ENCODE data around the gene FAM222B. TPM values are rescaled to one million over a fixed set of nuclear protein-coding genes. Genes with fewer than 3 reads are reported as not detected.
"Not testable (repeated sequence)": the region's sequence is repeated elsewhere in the genome, so short reads cannot be mapped to it uniquely, and the experiment has no call there.

The FAM222B gene
- total RNA-seq, 2 donors from 2014 or later = 15.1 to 24.9 TPM

GRCh38 chr17:28877150-28877711, 34.6 kb upstream of the FAM222B start:
- not testable (repeated sequence) for H3K9me3 Mint-ChIP-seq; DNase-seq (ENCODE audit: low spot score in 2 of 2); ATAC-seq; H3K36me3 Mint-ChIP-seq
- H3K27ac Mint-ChIP-seq = peak overlapping the region in 1 of 2 donors; percentile 62

- H3K27ac Mint-ChIP-seq = peak overlapping the region; percentile 46 to 58
- H3K9me3 Mint-ChIP-seq = no peaks in the 10 kb centered on the region
- H3K36me3 Mint-ChIP-seq = peaks cover 0 to 7% of the 10 kb centered on the region in 2 donors
- ATAC-seq = peak; percentile 58 to 71
- DNase-seq (ENCODE audit: low spot score in 2 of 2) = peak in 1 of 2 donors; percentile 27
Measured at GRCh38 chr17:28875848-28876550, 33.4 kb upstream of the FAM222B start.

GRCh38 chr17:28874750-28875149, 32.2 kb upstream of the FAM222B start:
- no peaks in the 10 kb centered on the region for H3K9me3 Mint-ChIP-seq
- no peak overlapping the region for H3K27ac Mint-ChIP-seq
- ATAC-seq (no peak), DNase-seq (ENCODE audit: low spot score in 2 of 2) (no peak)
- peaks cover 0 to under 1% of the 10 kb centered on the region in 2 donors for H3K36me3 Mint-ChIP-seq

GRCh38 chr17:28873839-28874238, 31.2 kb upstream of the FAM222B start:
- ATAC-seq (no peak), DNase-seq (ENCODE audit: low spot score in 2 of 2) (no peak)
- H3K27ac Mint-ChIP-seq = no peak overlapping the region
- H3K36me3 Mint-ChIP-seq = no peaks in the 10 kb centered on the region
- no peaks in the 10 kb centered on the region for H3K9me3 Mint-ChIP-seq

GRCh38 chr17:28871056-28871579, 28.5 kb upstream of the FAM222B start:
- H3K27ac Mint-ChIP-seq = peak overlapping the region; percentile 82 to 89
- DNase-seq (ENCODE audit: low spot score in 2 of 2) (peak in 1 of 2 donors; percentile 46), ATAC-seq (peak; percentile 82 to 92)
- H3K36me3 Mint-ChIP-seq = no peaks in the 10 kb centered on the region
- no peaks in the 10 kb centered on the region for H3K9me3 Mint-ChIP-seq

- Mint-ChIP-seq H3K36me3 (no peaks in the 10 kb centered on the region), H3K9me3 (no peaks in the 10 kb centered on the region), H3K27ac (peak overlapping the region in 1 of 2 donors; percentile 8)
- DNase-seq (ENCODE audit: low spot score in 2 of 2) = no peak
- ATAC-seq = no peak
Measured at GRCh38 chr17:28867276-28867675, 24.7 kb upstream of the FAM222B start.

GRCh38 chr17:28865946-28866752, 23.6 kb upstream of the FAM222B start:
- ATAC-seq = peak in 1 of 2 donors; percentile 72
- Mint-ChIP-seq H3K9me3 (no peaks in the 10 kb centered on the region), H3K27ac (peak overlapping the region in 1 of 2 donors; percentile 44)

GRCh38 chr17:28864991-28865849, 22.6 kb upstream of the FAM222B start:
- no peak for DNase-seq (ENCODE audit: low spot score in 2 of 2)
- Mint-ChIP-seq H3K9me3 (no peaks in the 10 kb centered on the region), H3K36me3 (peaks cover 0 to 4% of the 10 kb centered on the region in 2 donors), H3K27ac (no peak overlapping the region)
- no peak for ATAC-seq

More at GRCh38 chr17:28865946-28866752, 23.6 kb upstream of the FAM222B start:
- DNase-seq (ENCODE audit: low spot score in 2 of 2) = no peak
- H3K36me3 Mint-ChIP-seq = no peaks in the 10 kb centered on the region

- DNase-seq (ENCODE audit: low spot score in 2 of 2) (no peak), ATAC-seq (no peak)
- H3K27ac Mint-ChIP-seq = no peak overlapping the region
- H3K9me3 Mint-ChIP-seq = no peaks in the 10 kb centered on the region
- peaks cover 0 to 5% of the 10 kb centered on the region in 2 donors for H3K36me3 Mint-ChIP-seq
Measured at GRCh38 chr17:28863953-28864352, 21.4 kb upstream of the FAM222B start.

- peaks cover 5 to 17% of the 10 kb centered on the region in 2 donors for H3K36me3 Mint-ChIP-seq
- H3K9me3 Mint-ChIP-seq = no peaks in the 10 kb centered on the region
- peak overlapping the region; percentile 38 to 43 for H3K27ac Mint-ChIP-seq
- DNase-seq (ENCODE audit: low spot score in 2 of 2) = no peak
- no peak for ATAC-seq
Measured at GRCh38 chr17:28862561-28862960, 20.0 kb upstream of the FAM222B start.

GRCh38 chr17:28861393-28862203, 19.0 kb upstream of the FAM222B start:
- peaks cover 9 to 23% of the 10 kb centered on the region in 2 donors for H3K36me3 Mint-ChIP-seq
- no peaks in the 10 kb centered on the region for H3K9me3 Mint-ChIP-seq
- DNase-seq (ENCODE audit: low spot score in 2 of 2) = no peak
- ATAC-seq = no peak
- H3K27ac Mint-ChIP-seq = no peak overlapping the region

- no peak for DNase-seq (ENCODE audit: low spot score in 2 of 2)
- no peaks in the 10 kb centered on the region for H3K9me3 Mint-ChIP-seq
- H3K36me3 Mint-ChIP-seq = peaks cover 15 to 23% of the 10 kb centered on the region in 2 donors
- H3K27ac Mint-ChIP-seq = peak overlapping the region in 1 of 2 donors; percentile 43
- no peak for ATAC-seq
Measured at GRCh38 chr17:28860363-28860808, 17.8 kb upstream of the FAM222B start.

- Mint-ChIP-seq H3K27ac (peak overlapping the region; percentile 64 to 82), H3K36me3 (peaks cover 21 to 29% of the 10 kb centered on the region in 2 donors), H3K9me3 (no peaks in the 10 kb centered on the region)
- ATAC-seq (no peak), DNase-seq (ENCODE audit: low spot score in 2 of 2) (no peak)
Measured at GRCh38 chr17:28858801-28859355, 16.3 kb upstream of the FAM222B start.

- H3K27ac Mint-ChIP-seq = peak overlapping the region; percentile 64 to 82
- DNase-seq (ENCODE audit: low spot score in 2 of 2) (no peak), ATAC-seq (peak in 1 of 2 donors; percentile 40)
- H3K9me3 Mint-ChIP-seq = no peaks in the 10 kb centered on the region
- H3K36me3 Mint-ChIP-seq = peaks cover 21 to 29% of the 10 kb centered on the region in 2 donors
Measured at GRCh38 chr17:28857905-28858800, 15.6 kb upstream of the FAM222B start.

Measured in activated naive CD4-positive, alpha-beta T cell treated with anti-CD3 and anti-CD28 coated beads, Interleukin-2, amount 50 U/mL, for 72 hours (primary cell).